ENCODE results near the gene STYX.

DNA sequence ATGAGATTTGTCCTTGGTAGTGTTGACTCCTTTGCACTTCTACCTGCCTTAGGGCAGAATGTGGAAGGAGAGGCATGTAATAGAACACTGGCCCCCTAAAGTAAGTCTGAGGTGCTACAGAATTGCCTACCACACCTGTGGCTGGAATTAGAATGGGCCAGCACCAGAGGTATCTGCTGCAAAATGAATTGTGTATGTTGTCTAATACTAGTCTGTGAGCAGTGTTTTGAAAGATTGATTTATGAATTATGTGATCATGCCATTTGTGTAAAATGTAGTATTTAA lies 5.7 kb upstream of the STYX start:
- TF ChIP-seq, protein P1, sequence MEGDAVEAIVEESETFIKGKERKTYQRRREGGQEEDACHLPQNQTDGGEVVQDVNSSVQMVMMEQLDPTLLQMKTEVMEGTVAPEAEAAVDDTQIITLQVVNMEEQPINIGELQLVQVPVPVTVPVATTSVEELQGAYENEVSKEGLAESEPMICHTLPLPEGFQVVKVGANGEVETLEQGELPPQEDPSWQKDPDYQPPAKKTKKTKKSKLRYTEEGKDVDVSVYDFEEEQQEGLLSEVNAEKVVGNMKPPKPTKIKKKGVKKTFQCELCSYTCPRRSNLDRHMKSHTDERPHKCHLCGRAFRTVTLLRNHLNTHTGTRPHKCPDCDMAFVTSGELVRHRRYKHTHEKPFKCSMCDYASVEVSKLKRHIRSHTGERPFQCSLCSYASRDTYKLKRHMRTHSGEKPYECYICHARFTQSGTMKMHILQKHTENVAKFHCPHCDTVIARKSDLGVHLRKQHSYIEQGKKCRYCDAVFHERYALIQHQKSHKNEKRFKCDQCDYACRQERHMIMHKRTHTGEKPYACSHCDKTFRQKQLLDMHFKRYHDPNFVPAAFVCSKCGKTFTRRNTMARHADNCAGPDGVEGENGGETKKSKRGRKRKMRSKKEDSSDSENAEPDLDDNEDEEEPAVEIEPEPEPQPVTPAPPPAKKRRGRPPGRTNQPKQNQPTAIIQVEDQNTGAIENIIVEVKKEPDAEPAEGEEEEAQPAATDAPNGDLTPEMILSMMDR (IDR thresholded peaks at IDR 0.05; ENCODE audit: low read depth, low read length): no peak
- no peak for TF ChIP-seq EZH2phosphoT487 (IDR thresholded peaks at IDR 0.05; ENCODE audit: low read depth)

Measured in OCI-LY3 (cell line).